K562 (cell line): ENCODE results near the gene NLRX1. TPM values are rescaled to one million over a fixed set of nuclear protein-coding genes. Genes with fewer than 3 reads are reported as not detected.

Experiments
- ATAC-seq: fragments of 200-7000 bp; cut with Tn5 transposase; 3 replicates; pipeline ENCODE4 v1.9.1; 2020; ENCODE audit warnings: moderate library complexity
- BruUV-seq: library from RNA; stranded (reverse); fragments of 400-500 nt; replicated peaks from 2 replicates; lab custom pipeline; 2021; lab: Mats Ljungman, UMichigan
- CTCF ChIA-PET: fragments of 300-600 bp; formaldehyde crosslinking; extraction: SDS; loops from one replicate; lab custom pipeline; 2021; ENCODE audit warnings: low intra/inter-chr PET ratio; lab: Yijun Ruan, JAX
- POLR2A ChIA-PET: fragments of 300-600, 350-650 bp; sonication (Branson Sonifier 250); formaldehyde crosslinking; extraction: SDS; loops from one replicate; lab custom pipeline; 2021; ENCODE audit warnings: antibody characterized with exemption, inconsistent platforms; lab: Yijun Ruan, JAX
- DNase-seq, 4 experiments: peaks; one replicate each; pipeline versions ENCODE4 v3.0.0 to v3.0.0-alpha.2; 2011 to 2018; ENCODE audit warnings: low spot score in 3 of 4, mixed read lengths in 3 of 4; ENCODE audit errors: extremely low read depth in 1 of 4
- FAIRE-seq: peaks from 2 replicates; lab custom pipeline; 2011; peaks lifted over from hg19 to GRCh38; lab: Jason Lieb, UNC
- H2AFZ ChIP-seq: 2 replicates; pipeline ENCODE4 v1.6.0; 2011; ENCODE audit warnings: low read depth, low read length, control low read depth, inconsistent platforms
- H3K27ac ChIP-seq: fragments of 200-600 bp; 3 replicates; pipeline ENCODE4 v1.8.0; 2011; ENCODE audit warnings: low read depth, mild to moderate bottlenecking, control low read depth, inconsistent platforms, low read length, moderate library complexity, mixed read lengths; ENCODE audit errors: extremely low read depth
- H3K27me3 ChIP-seq, 2 experiments: fragments of 300-600 bp in 1 of 2; 2 replicates in 1 of 2; 3 replicates in 1 of 2; pipeline versions ENCODE4 v1.6.0 to v1.8.0; 2011; ENCODE audit warnings: inconsistent platforms in 2 of 2, low read length in 2 of 2, mild to moderate bottlenecking in 1 of 2, mixed read lengths in 1 of 2, moderate library complexity in 1 of 2; ENCODE audit not compliant: control insufficient read depth in 2 of 2, insufficient read depth in 2 of 2
- H3K36me3 ChIP-seq: fragments of 300-600 bp; 3 replicates; pipeline ENCODE4 v1.8.0; 2011; ENCODE audit warnings: mild to moderate bottlenecking, low read length, inconsistent platforms; ENCODE audit not compliant: control insufficient read depth, insufficient read depth
- H3K4me1 ChIP-seq, 2 experiments: fragments of 200-600 bp in 1 of 2; replicated peaks in 1 of 2; 2 replicates in 1 of 2; 3 replicates in 1 of 2; pipeline versions ENCODE4 v1.5.1 to v1.8.0; 2011; ENCODE audit warnings: inconsistent platforms in 2 of 2, low read length in 2 of 2, mild to moderate bottlenecking in 1 of 2, mixed read lengths in 1 of 2, moderate library complexity in 1 of 2; ENCODE audit not compliant: control insufficient read depth in 2 of 2, insufficient read depth in 2 of 2
- H3K4me2 ChIP-seq: 2 replicates; pipeline ENCODE4 v1.6.1; 2011; ENCODE audit warnings: low read length, control low read depth, inconsistent platforms, mixed read lengths; ENCODE audit not compliant: insufficient read depth
- H3K4me3 ChIP-seq: fragments of 200-600 bp; sonication (generic), shearing (Covaris generic); 2 replicates; pipeline ENCODE4 v1.5.1; 2016; ENCODE audit warnings: control low read depth, inconsistent platforms
- H3K79me2 ChIP-seq: fragments of 200-600 bp; 3 replicates; pipeline ENCODE4 v1.8.0; 2011; ENCODE audit warnings: low read length, inconsistent platforms; ENCODE audit not compliant: control insufficient read depth, insufficient read depth
- H3K9ac ChIP-seq, 2 experiments: 2 replicates each; pipeline versions ENCODE4 v1.6.0 to v1.6.1; 2011; ENCODE audit warnings: low read depth in 2 of 2, low read length in 2 of 2, control low read depth in 1 of 2, inconsistent platforms in 1 of 2, mild to moderate bottlenecking in 1 of 2, mixed read lengths in 1 of 2; ENCODE audit not compliant: insufficient read depth in 1 of 2
- H3K9me1 ChIP-seq: one replicate; pipeline ENCODE4 v1.6.0; 2011; ENCODE audit warnings: inconsistent platforms, mild to moderate bottlenecking, low read length, moderate library complexity; ENCODE audit not compliant: control insufficient read depth, insufficient read depth
- H3K9me3 ChIP-seq: replicated peaks from 2 replicates; pipeline ENCODE4 v1.5.1; 2011; ENCODE audit warnings: low read depth, low read length, inconsistent platforms; ENCODE audit not compliant: control insufficient read depth, insufficient read depth
- H4K20me1 ChIP-seq: replicated peaks from 2 replicates; pipeline ENCODE4 v1.6.1; 2011; ENCODE audit warnings: low read length, inconsistent platforms, mixed read lengths; ENCODE audit not compliant: control insufficient read depth, insufficient read depth
- BMI1 ChIP-seq: fragments of 150-350 bp; IDR thresholded peaks from 2 replicates; pipeline ENCODE4 v1.6.1; 2014; ENCODE audit warnings: low read length
- BRD9 ChIP-seq: fragments of 450-650 bp; IDR thresholded peaks from 2 replicates; pipeline ENCODE4 v1.6.1; 2018; ENCODE audit warnings: low read depth; ENCODE audit not compliant: partially characterized antibody
- CREB3L1 ChIP-seq: fragments of 450-650 bp; IDR thresholded peaks from 2 replicates; pipeline ENCODE4 v1.6.1; 2014; ENCODE audit warnings: low read depth, mild to moderate bottlenecking, moderate library complexity, borderline replicate concordance
- FOXO4 ChIP-seq: fragments of 450-650 bp; formaldehyde crosslinking; IDR thresholded peaks from 2 replicates; pipeline ENCODE4 v1.4.0; 2020; ENCODE audit warnings: mild to moderate bottlenecking, moderate library complexity
- MAFK ChIP-seq: IDR thresholded peaks from 2 replicates; pipeline ENCODE4 v1.6.1; 2011; ENCODE audit warnings: low read length, improper control_type of control experiment
- RNF2 ChIP-seq: sonication (generic); IDR thresholded peaks from 2 replicates; pipeline ENCODE4 v1.6.1; 2016
- SIN3B ChIP-seq: fragments of 450-650 bp; IDR thresholded peaks from 2 replicates; pipeline ENCODE4 v1.6.1; 2017; ENCODE audit warnings: low read depth, mild to moderate bottlenecking, moderate library complexity
- SMAD2 ChIP-seq: fragments of 150-350 bp; IDR thresholded peaks from 2 replicates; pipeline ENCODE4 v1.6.1; 2014; ENCODE audit warnings: low read depth, mild to moderate bottlenecking, low read length
- TFAP4 ChIP-seq: sonication (generic); formaldehyde crosslinking; IDR thresholded peaks from 2 replicates; pipeline ENCODE4 v1.8.0; 2022; ENCODE audit warnings: missing genetic modification reagents, mild to moderate bottlenecking, moderate library complexity, borderline replicate concordance
- ZMIZ1 ChIP-seq, 2 experiments: fragments of 150-350 bp in 1 of 2; IDR thresholded peaks; 2 replicates each; pipeline ENCODE4 v1.6.1; 2012 to 2016; ENCODE audit warnings: low read depth in 2 of 2, low read length in 2 of 2, mild to moderate bottlenecking in 1 of 2, moderate library complexity in 1 of 2
- ZNF277 ChIP-seq: fragments of 250-450 bp; sonication (Bioruptor Pico); IDR thresholded peaks from 2 replicates; pipeline ENCODE4 v1.8.0; 2022; ENCODE audit warnings: inconsistent platforms, mild to moderate bottlenecking, moderate library complexity, borderline replicate concordance
- WGBS: fragments of 100-300 bp; shearing (Covaris generic); methylation state at CpG from one replicate; pipeline ENCODE4 v1.1.6; 2016; ENCODE audit warnings: low coverage, mixed read lengths; ENCODE audit not compliant: insufficient coverage; ENCODE audit errors: missing lambda C conversion rate; 5-methylcytosine and 5-hydroxymethylcytosine counted together
- in situ Hi-C: fragments of 300-500 bp; cut with MboI; formaldehyde crosslinking; loops from 4 replicates; pipeline ENCODE4 v1.15.0; 2018; ENCODE audit warnings: inconsistent platforms, mixed read lengths
- intact Hi-C: fragments of 100-400 bp; cut with micrococcal nuclease; formaldehyde crosslinking; loops from 2 replicates; pipeline ENCODE4 v1.14.2; 2022
- polyA plus RNA-seq, 8 experiments: library from polyadenylated mRNA; depleted of rRNA in 4 of 8; stranded (reverse) in 5 of 8; unstranded in 3 of 8; fragments of >200 nt; fragmentation: Nextera tagmentation in 2 of 8; fragmentation: Illumina TruSeq in 1 of 8; extraction: Ambion mirVana in 2 of 8; extraction: Trizol in 1 of 8; gene quantifications; 2 replicates each; pipeline versions ENCODE4 v1.2.1 to v1.2.3, GENCODE V29; 2011 to 2014; ENCODE audit warnings: inconsistent platforms in 1 of 8, missing spikeins in 1 of 8
- total RNA-seq, 7 experiments: library from RNA; depleted of rRNA in 6 of 7; stranded (reverse); fragments of >200 nt in 6 of 7; fragmentation: Illumina TruSeq in 2 of 7; extraction: Trizol in 2 of 7; gene quantifications; 2 replicates each; pipeline versions ENCODE4 v1.2.1 to v1.2.3, GENCODE V29; 2011 to 2021; ENCODE audit warnings: low replicate concordance in 1 of 7

The NLRX1 gene
- total and polyA plus RNA-seq, 9 of the 15 experiments (the other 6 are each of a cell fraction or from before 2014, with no cell fraction given), result 0.04 to 2.3 (median 0.69) TPM

GRCh38 chr11:119193001-119193400, 24.5 kb downstream of the NLRX1 start:
- whole genome bisulfite sequencing, result 31% methylated on average over 4 of the region's 5 CpGs
- DNase-seq, result no peak
- Histone ChIP-seq H4K20me1 (no peaks in the 10 kb centered on the region), H3K9me1 (no peaks in the 10 kb centered on the region), H3K79me2 (no peaks in the 10 kb centered on the region), H3K27ac (no peak overlapping the region), H3K9ac (no peak overlapping the region), H3K4me3 (no peak overlapping the region), H3K36me3 (no peaks in the 10 kb centered on the region), H3K27me3 (no peaks in the 10 kb centered on the region), H3K4me2 (no peak overlapping the region), H3K4me1 (peaks cover 0 to 10% of the 10 kb centered on the region in 2 experiments; a peak in 3 of 5 replicates), H3K9me3 (no peaks in the 10 kb centered on the region), H2AFZ (no peak overlapping the region)
- no TSS peak for BruUV-seq
- no peak for ATAC-seq
- ChIA-PET CTCF (no interaction called here), POLR2A (no interaction called here)
- intact Hi-C loops (no loop called here), in situ Hi-C loops (no loop called here)
- FAIRE-seq, result no peak
- no peak for TF ChIP-seq SIN3B
- TF ChIP-seq MAFK, result no peak
- TF ChIP-seq CREB3L1, result no peak
- TF ChIP-seq FOXO4, result no peak
- TF ChIP-seq SMAD2, result no peak
- TF ChIP-seq ZMIZ1 (IDR thresholded peaks at IDR 0.05; ENCODE audit: low read depth in 2 of 2, low read length in 2 of 2), result no peak
- TF ChIP-seq TFAP4 (CRISPR knock-in tag), result no peak
- no peak for TF ChIP-seq BRD9
- no peak for TF ChIP-seq ZNF277
- no peak for TF ChIP-seq BMI1
- no peak for TF ChIP-seq RNF2
